ENCODE results near the gene CTSS. TPM values are rescaled to one million over a fixed set of nuclear protein-coding genes. Genes with fewer than 3 reads are reported as not detected.

The CTSS gene
- total and polyA plus RNA-seq, 10 donors: 117 to 685 (median 587) TPM

DNA sequence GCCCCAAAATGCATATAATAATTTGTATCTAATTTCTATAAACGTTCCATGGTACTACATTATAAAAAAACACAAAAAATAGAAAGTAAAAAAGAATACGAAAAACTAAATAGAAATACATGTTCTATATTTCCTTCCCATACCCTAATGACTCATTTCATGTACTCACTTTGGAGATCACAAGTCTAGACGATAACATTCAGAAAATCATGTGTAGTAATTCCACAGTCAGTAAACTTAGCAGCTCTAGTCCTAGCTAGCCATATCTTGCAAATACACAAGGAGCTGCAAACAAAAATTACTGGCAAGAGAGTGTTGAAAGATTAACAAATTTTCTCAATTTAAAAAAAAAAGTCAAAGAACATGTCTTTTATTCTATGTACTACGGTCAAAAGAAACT is 70.0 kb downstream of the CTSS start:
- 76 to 91% (median 81%) methylated on average over 4 of the region's 4 CpGs for WGBS, 5 donors
- H3K4me3 ChIP-seq: peak overlapping the region in 3 of 8 donors; percentile 74 to 84 (median 77)
- intact Hi-C loops (cut with DNase I; ENCODE audit: low total_unique reads): loop anchor here (10.0 kb wide), 1 partner anchor 61 kb away; no protein-coding TSS in a partner anchor

DNA sequence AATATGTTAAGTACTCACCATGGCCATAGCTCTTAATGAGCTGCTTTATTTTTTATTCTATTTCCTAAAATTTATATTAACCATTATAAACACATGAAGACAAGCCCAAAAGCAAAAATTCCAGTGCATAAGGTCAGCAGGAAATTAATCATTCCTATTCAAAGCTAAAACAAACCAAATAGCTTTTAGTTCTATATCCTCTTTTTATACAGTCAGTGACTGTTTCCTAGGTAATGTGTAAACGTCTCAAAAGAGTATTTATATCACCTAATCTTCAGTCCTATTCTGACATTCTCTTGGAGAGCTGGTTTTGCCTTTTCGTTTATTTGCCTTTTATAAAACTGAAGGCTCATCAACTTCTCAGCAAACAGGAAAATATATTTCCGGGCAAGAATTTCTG is 72.9 kb downstream of the CTSS start:
- WGBS, 5 donors: 73 to 81% (median 78%) methylated on average over 3 of the region's 3 CpGs
- H3K27ac ChIP-seq: peak overlapping the region in 2 of 8 donors; percentile 22 to 30
- H3K4me3 ChIP-seq: no peak overlapping the region
- H3K4me1 ChIP-seq: peaks cover 12 to 60% (median 33%) of the 10 kb centered on the region in 6 donors
- no peak for DNase-seq
- H3K36me3 ChIP-seq: peaks cover 0 to 77% (median 34%) of the 10 kb centered on the region in 6 donors
- no peak for TF ChIP-seq POLR2AphosphoS5 (IDR thresholded peaks at IDR 0.05)
- TF ChIP-seq, protein P1, sequence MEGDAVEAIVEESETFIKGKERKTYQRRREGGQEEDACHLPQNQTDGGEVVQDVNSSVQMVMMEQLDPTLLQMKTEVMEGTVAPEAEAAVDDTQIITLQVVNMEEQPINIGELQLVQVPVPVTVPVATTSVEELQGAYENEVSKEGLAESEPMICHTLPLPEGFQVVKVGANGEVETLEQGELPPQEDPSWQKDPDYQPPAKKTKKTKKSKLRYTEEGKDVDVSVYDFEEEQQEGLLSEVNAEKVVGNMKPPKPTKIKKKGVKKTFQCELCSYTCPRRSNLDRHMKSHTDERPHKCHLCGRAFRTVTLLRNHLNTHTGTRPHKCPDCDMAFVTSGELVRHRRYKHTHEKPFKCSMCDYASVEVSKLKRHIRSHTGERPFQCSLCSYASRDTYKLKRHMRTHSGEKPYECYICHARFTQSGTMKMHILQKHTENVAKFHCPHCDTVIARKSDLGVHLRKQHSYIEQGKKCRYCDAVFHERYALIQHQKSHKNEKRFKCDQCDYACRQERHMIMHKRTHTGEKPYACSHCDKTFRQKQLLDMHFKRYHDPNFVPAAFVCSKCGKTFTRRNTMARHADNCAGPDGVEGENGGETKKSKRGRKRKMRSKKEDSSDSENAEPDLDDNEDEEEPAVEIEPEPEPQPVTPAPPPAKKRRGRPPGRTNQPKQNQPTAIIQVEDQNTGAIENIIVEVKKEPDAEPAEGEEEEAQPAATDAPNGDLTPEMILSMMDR (IDR thresholded peaks at IDR 0.05 in 8 of 11, conservative IDR thresholded peaks at IDR 0.05 in 3 of 11): no peak
- TF ChIP-seq POLR2A (IDR thresholded peaks at IDR 0.05): no peak
- H3K9me3 ChIP-seq: no peaks in the 10 kb centered on the region
- intact Hi-C loops (cut with DNase I; ENCODE audit: low total_unique reads): loop anchor here (10.0 kb wide), 1 partner anchor 58 kb away; no protein-coding TSS in a partner anchor
- H3K27me3 ChIP-seq (replicated peaks in 1 of 7): no peaks in the 10 kb centered on the region

More for the DNA sequence above, 70.0 kb downstream of the CTSS start:
- Histone ChIP-seq H3K36me3 (peaks cover 0 to 49% (median 29%) of the 10 kb centered on the region in 6 donors), H3K27me3 (replicated peaks in 1 of 7) (no peaks in the 10 kb centered on the region), H3K9me3 (no peaks in the 10 kb centered on the region), H3K4me1 (peaks cover 19 to 67% (median 38%) of the 10 kb centered on the region in 6 donors), H3K27ac (no peak overlapping the region)
- no peak for TF ChIP-seq POLR2A (IDR thresholded peaks at IDR 0.05)
- TF ChIP-seq, protein P1 (IDR thresholded peaks at IDR 0.05 in 8 of 11, conservative IDR thresholded peaks at IDR 0.05 in 3 of 11): no peak
- no peak for TF ChIP-seq POLR2AphosphoS5 (IDR thresholded peaks at IDR 0.05)
- no peak for DNase-seq

DNA sequence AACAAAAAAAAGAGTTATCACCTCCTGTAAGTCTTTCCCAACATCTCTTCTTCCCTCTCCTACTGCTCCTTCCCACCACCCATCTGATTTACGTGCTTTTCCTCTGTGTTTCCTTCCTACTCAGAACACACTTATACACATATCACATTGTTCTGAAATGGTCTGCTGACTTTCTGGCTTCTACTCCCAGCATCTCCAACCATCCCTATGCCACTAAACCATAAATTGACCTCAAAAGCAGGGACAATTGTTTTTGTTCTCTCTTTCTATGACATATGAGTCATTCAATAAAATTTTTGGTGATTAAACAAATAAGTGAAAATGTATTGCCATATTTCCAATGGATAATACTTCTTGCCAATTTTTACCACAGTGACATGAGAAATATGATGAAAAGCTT is 76.8 kb downstream of the CTSS start:
- TF ChIP-seq, protein P1 (IDR thresholded peaks at IDR 0.05 in 8 of 11, conservative IDR thresholded peaks at IDR 0.05 in 3 of 11): no peak
- no peak for TF ChIP-seq POLR2AphosphoS5 (IDR thresholded peaks at IDR 0.05)
- Histone ChIP-seq H3K4me3 (no peak overlapping the region), H3K27me3 (replicated peaks in 1 of 7) (no peaks in the 10 kb centered on the region), H3K4me1 (peaks cover 0 to 43% (median 21%) of the 10 kb centered on the region in 6 donors), H3K27ac (no peak overlapping the region), H3K9me3 (no peaks in the 10 kb centered on the region), H3K36me3 (peaks cover 0 to 79% (median 27%) of the 10 kb centered on the region in 6 donors)
- DNase-seq: no peak
- intact Hi-C loops (cut with DNase I; ENCODE audit: low total_unique reads): no loop called here
- 31 to 89% (median 76%) methylated on average over 1 of the region's 1 CpG for WGBS, 5 donors

- intact Hi-C loops (cut with DNase I; ENCODE audit: low total_unique reads): no loop called here
- TF ChIP-seq POLR2AphosphoS5 (IDR thresholded peaks at IDR 0.05) (no peak), POLR2A (IDR thresholded peaks at IDR 0.05) (no peak)
- TF ChIP-seq, protein P1 (IDR thresholded peaks at IDR 0.05 in 8 of 11, conservative IDR thresholded peaks at IDR 0.05 in 3 of 11): no peak
- no peaks in the 10 kb centered on the region for H3K27me3 ChIP-seq (replicated peaks in 1 of 7)
These were observed 79.3 kb downstream of the CTSS start for GRCh38 chr1:150686275-150686674.

More at GRCh38 chr1:150686275-150686674, 79.3 kb downstream of the CTSS start:
- Histone ChIP-seq H3K9me3 (no peaks in the 10 kb centered on the region), H3K4me3 (no peak overlapping the region), H3K4me1 (peaks cover 0 to 27% (median 11%) of the 10 kb centered on the region in 6 donors), H3K27ac (no peak overlapping the region), H3K36me3 (peaks cover 0 to 71% (median 15%) of the 10 kb centered on the region in 6 donors)
- WGBS, 5 donors: 95 to 100% (median 99%) methylated on average over 3 of the region's 3 CpGs
- DNase-seq: no peak
